Measurements from ENCODE around the gene RNF144A. TPM values are rescaled to one million over a fixed set of nuclear protein-coding genes. Genes with fewer than 3 reads are reported as not detected.
A peak's percentile ranks its signal among the peaks of the same experiment; 100 is the strongest.

Gene RNF144A
- total and polyA plus RNA-seq, 2 of the 13 experiments (the other 11 are each of a cell fraction or from before 2014, with no cell fraction given): 13.9 to 16.5 TPM

GRCh38 chr2:7031547-7032245 is 114.5 kb downstream of the RNF144A start (continued):
- TF ChIP-seq TAF15 (IDR thresholded peaks at IDR 0.05; ENCODE audit: low read depth, low read length, poor library complexity, severe bottlenecking) (no peak), TOPORS (CRISPR knock-in tag; IDR thresholded peaks at IDR 0.05) (peak; percentile 46; the same call in 1 of the 2 replicates), ZNF441 (CRISPR knock-in tag; IDR thresholded peaks at IDR 0.05; ENCODE audit: borderline replicate concordance) (peak; percentile 91), TGIF2 (CRISPR knock-in tag; IDR thresholded peaks at IDR 0.05) (peak; percentile 100), NR1H2 (CRISPR knock-in tag; IDR thresholded peaks at IDR 0.05; ENCODE audit: borderline replicate concordance, low read depth) (no peak), ZNF574 (CRISPR knock-in tag; IDR thresholded peaks at IDR 0.05) (peak; percentile 86), FIP1L1 (IDR thresholded peaks at IDR 0.05; ENCODE audit: borderline replicate concordance, insufficient read depth, low read depth, low read length) (no peak), ZBTB26 (CRISPR knock-in tag; IDR thresholded peaks at IDR 0.05; ENCODE audit: borderline replicate concordance) (peak; percentile 59; the same call in 1 of the 2 replicates), ZFP82 (CRISPR knock-in tag; IDR thresholded peaks at IDR 0.05; ENCODE audit: borderline replicate concordance) (peak; percentile 66; the same call in 1 of the 2 replicates), ZNF776 (CRISPR knock-in tag; IDR thresholded peaks at IDR 0.05) (no peak; the same call in 1 of the 2 replicates), MIER3 (CRISPR knock-in tag; IDR thresholded peaks at IDR 0.05; ENCODE audit: borderline replicate concordance) (peak; percentile 98), CTCF (CRISPR knock-in tag; IDR thresholded peaks at IDR 0.05) (peak; percentile 81), WIZ (CRISPR knock-in tag; IDR thresholded peaks at IDR 0.05) (0 out of 2 replicates have a peak, but pooled peaks have one; percentile 59), STAG1 (CRISPR knock-in tag; IDR thresholded peaks at IDR 0.05) (peak; percentile 53), HOXA3 (CRISPR knock-in tag; IDR thresholded peaks at IDR 0.05) (peak; percentile 97), ZFP36L1 (CRISPR knock-in tag; IDR thresholded peaks at IDR 0.05) (peak; percentile 63; the same call in 1 of the 2 replicates), CEBPB (IDR thresholded peaks at IDR 0.05; ENCODE audit: borderline replicate concordance, low read depth, low read length) (peak; percentile 100), PTBP1 (IDR thresholded peaks at IDR 0.05; ENCODE audit: low read depth, low read length, poor library complexity, severe bottlenecking) (no peak)
- TF ChIP-seq, protein P1, sequence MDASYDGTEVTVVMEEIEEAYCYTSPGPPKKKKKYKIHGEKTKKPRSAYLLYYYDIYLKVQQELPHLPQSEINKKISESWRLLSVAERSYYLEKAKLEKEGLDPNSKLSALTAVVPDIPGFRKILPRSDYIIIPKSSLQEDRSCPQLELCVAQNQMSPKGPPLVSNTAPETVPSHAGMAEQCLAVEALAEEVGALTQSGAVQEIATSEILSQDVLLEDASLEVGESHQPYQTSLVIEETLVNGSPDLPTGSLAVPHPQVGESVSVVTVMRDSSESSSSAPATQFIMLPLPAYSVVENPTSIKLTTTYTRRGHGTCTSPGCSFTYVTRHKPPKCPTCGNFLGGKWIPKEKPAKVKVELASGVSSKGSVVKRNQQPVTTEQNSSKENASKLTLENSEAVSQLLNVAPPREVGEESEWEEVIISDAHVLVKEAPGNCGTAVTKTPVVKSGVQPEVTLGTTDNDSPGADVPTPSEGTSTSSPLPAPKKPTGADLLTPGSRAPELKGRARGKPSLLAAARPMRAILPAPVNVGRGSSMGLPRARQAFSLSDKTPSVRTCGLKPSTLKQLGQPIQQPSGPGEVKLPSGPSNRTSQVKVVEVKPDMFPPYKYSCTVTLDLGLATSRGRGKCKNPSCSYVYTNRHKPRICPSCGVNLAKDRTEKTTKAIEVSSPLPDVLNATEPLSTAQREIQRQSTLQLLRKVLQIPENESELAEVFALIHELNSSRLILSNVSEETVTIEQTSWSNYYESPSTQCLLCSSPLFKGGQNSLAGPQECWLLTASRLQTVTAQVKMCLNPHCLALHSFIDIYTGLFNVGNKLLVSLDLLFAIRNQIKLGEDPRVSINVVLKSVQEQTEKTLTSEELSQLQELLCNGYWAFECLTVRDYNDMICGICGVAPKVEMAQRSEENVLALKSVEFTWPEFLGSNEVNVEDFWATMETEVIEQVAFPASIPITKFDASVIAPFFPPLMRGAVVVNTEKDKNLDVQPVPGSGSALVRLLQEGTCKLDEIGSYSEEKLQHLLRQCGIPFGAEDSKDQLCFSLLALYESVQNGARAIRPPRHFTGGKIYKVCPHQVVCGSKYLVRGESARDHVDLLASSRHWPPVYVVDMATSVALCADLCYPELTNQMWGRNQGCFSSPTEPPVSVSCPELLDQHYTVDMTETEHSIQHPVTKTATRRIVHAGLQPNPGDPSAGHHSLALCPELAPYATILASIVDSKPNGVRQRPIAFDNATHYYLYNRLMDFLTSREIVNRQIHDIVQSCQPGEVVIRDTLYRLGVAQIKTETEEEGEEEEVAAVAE (CRISPR knock-in tag; IDR thresholded peaks at IDR 0.05; ENCODE audit: borderline replicate concordance): peak; percentile 80; the same call in 1 of the 2 replicates

Data from HepG2 (cell line).